PFSK-1 (cell line): ENCODE measurements around the gene PLAC1.

Source experiments
- FOXP2 ChIP-seq: optimal IDR thresholded peaks from 2 replicates; pipeline ENCODE3; 2011; ENCODE audit warnings: borderline replicate concordance, control low read depth, inconsistent platforms; ENCODE audit not compliant: insufficient read depth; ENCODE audit errors: extremely low read length, extremely low read depth
- POLR2AphosphoS5 ChIP-seq: IDR thresholded peaks from 2 replicates; pipeline ENCODE4 v1.6.1; 2012; ENCODE audit warnings: low read depth, mild to moderate bottlenecking, control low read depth, low read length, moderate library complexity
- SIN3A ChIP-seq: IDR thresholded peaks from 2 replicates; pipeline ENCODE4 v1.6.1; 2012; ENCODE audit warnings: mild to moderate bottlenecking, low read length, moderate library complexity, borderline replicate concordance; ENCODE audit not compliant: insufficient read depth
- TAF1 ChIP-seq: IDR thresholded peaks from 2 replicates; pipeline ENCODE4 v1.6.1; 2012; ENCODE audit warnings: low read length, control low read depth, borderline replicate concordance; ENCODE audit not compliant: insufficient read depth
- TF ChIP-seq, protein P1 (sequence below), 2 experiments: IDR thresholded peaks; 2 replicates each; pipeline versions ENCODE4 v1.6.1 to v1.8.0; 2011 to 2012; ENCODE audit warnings: low read depth in 2 of 2, low read length in 2 of 2, control low read depth in 1 of 2, inconsistent platforms in 1 of 2, mild to moderate bottlenecking in 1 of 2, moderate library complexity in 1 of 2; ENCODE audit not compliant: insufficient read depth in 1 of 2

DNA sequence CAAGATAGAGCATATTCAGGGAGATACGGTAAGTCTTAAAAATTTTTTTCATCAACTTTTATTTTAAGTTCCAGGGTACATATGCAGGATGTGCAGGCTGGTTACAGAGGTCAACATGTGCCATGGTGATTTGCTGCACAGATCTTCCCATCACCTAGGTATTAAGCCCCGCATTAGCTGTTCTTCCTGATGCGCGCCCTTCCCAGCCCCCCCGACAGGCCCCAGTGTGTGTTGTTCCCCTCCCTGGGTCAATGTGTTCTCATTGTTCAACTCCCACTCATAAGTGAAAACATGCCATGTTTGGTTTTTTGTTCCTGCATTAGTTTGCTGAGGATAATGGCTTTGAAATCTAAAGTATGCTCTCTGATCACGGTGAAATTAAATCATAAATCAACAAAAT lies 134.1 kb downstream of the PLAC1 start:
- TF ChIP-seq POLR2AphosphoS5 (no peak), SIN3A (no peak), FOXP2 (no peak), TAF1 (no peak)
- TF ChIP-seq, protein P1, sequence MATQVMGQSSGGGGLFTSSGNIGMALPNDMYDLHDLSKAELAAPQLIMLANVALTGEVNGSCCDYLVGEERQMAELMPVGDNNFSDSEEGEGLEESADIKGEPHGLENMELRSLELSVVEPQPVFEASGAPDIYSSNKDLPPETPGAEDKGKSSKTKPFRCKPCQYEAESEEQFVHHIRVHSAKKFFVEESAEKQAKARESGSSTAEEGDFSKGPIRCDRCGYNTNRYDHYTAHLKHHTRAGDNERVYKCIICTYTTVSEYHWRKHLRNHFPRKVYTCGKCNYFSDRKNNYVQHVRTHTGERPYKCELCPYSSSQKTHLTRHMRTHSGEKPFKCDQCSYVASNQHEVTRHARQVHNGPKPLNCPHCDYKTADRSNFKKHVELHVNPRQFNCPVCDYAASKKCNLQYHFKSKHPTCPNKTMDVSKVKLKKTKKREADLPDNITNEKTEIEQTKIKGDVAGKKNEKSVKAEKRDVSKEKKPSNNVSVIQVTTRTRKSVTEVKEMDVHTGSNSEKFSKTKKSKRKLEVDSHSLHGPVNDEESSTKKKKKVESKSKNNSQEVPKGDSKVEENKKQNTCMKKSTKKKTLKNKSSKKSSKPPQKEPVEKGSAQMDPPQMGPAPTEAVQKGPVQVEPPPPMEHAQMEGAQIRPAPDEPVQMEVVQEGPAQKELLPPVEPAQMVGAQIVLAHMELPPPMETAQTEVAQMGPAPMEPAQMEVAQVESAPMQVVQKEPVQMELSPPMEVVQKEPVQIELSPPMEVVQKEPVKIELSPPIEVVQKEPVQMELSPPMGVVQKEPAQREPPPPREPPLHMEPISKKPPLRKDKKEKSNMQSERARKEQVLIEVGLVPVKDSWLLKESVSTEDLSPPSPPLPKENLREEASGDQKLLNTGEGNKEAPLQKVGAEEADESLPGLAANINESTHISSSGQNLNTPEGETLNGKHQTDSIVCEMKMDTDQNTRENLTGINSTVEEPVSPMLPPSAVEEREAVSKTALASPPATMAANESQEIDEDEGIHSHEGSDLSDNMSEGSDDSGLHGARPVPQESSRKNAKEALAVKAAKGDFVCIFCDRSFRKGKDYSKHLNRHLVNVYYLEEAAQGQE (IDR thresholded peaks at IDR 0.05; ENCODE audit: insufficient read depth in 1 of 2, low read depth in 2 of 2, low read length in 2 of 2) = no peak
